Measurements from ENCODE around the gene FLCN.

FLCN gene

GRCh38 chr17:17236295-17237025, 508 bp downstream of the FLCN start:
- DNase-seq (ENCODE audit: low read depth in 2 of 2) = no peak

- no peak for DNase-seq (ENCODE audit: low read depth in 2 of 2)
These were observed 1.5 kb downstream of the FLCN start for GRCh38 chr17:17235212-17236174.

- no peak for DNase-seq (ENCODE audit: low read depth in 2 of 2)
These were observed 4.7 kb downstream of the FLCN start for GRCh38 chr17:17232303-17232621.

- DNase-seq (ENCODE audit: low read depth in 2 of 2) = no peak
These were observed 5.2 kb downstream of the FLCN start for GRCh38 chr17:17231621-17232302.

GRCh38 chr17:17229416-17230384, 7.3 kb downstream of the FLCN start:
- DNase-seq (ENCODE audit: low read depth in 2 of 2) = no peak

GRCh38 chr17:17228521-17229279, 8.3 kb downstream of the FLCN start:
- no peak for DNase-seq (ENCODE audit: low read depth in 2 of 2)

- no peak for DNase-seq (ENCODE audit: low read depth in 2 of 2)
These were observed 9.1 kb downstream of the FLCN start for GRCh38 chr17:17227608-17228520.

GRCh38 chr17:17226451-17227265, 10.3 kb downstream of the FLCN start:
- no peak for DNase-seq (ENCODE audit: low read depth in 2 of 2)

GRCh38 chr17:17225901-17226300, 11.1 kb downstream of the FLCN start:
- no peak for DNase-seq (ENCODE audit: low read depth in 2 of 2)

- DNase-seq (ENCODE audit: low read depth in 2 of 2) = no peak
These were observed 12.8 kb downstream of the FLCN start for GRCh38 chr17:17224137-17224536.

GRCh38 chr17:17223736-17224135, 13.2 kb downstream of the FLCN start:
- no peak for DNase-seq (ENCODE audit: low read depth in 2 of 2)

- no peak for DNase-seq (ENCODE audit: low read depth in 2 of 2)
These were observed 15.6 kb downstream of the FLCN start for GRCh38 chr17:17221329-17221728.

GRCh38 chr17:17220529-17220928, 16.4 kb downstream of the FLCN start:
- DNase-seq (ENCODE audit: low read depth in 2 of 2) = no peak

- no peak for DNase-seq (ENCODE audit: low read depth in 2 of 2)
These were observed 19.0 kb downstream of the FLCN start for GRCh38 chr17:17217995-17218394.

- no peak for DNase-seq (ENCODE audit: low read depth in 2 of 2)
These were observed 20.2 kb downstream of the FLCN start for GRCh38 chr17:17216776-17217175.

- no peak for DNase-seq (ENCODE audit: low read depth in 2 of 2)
These were observed 20.7 kb downstream of the FLCN start for GRCh38 chr17:17216236-17216635.

- DNase-seq (ENCODE audit: low read depth in 2 of 2) = no peak
These were observed 21.4 kb downstream of the FLCN start for GRCh38 chr17:17215575-17215974.

GRCh38 chr17:17214646-17215436, 22.1 kb downstream of the FLCN start:
- no peak for DNase-seq (ENCODE audit: low read depth in 2 of 2)
